ENCODE data around the gene PKD1L1.

DNA sequence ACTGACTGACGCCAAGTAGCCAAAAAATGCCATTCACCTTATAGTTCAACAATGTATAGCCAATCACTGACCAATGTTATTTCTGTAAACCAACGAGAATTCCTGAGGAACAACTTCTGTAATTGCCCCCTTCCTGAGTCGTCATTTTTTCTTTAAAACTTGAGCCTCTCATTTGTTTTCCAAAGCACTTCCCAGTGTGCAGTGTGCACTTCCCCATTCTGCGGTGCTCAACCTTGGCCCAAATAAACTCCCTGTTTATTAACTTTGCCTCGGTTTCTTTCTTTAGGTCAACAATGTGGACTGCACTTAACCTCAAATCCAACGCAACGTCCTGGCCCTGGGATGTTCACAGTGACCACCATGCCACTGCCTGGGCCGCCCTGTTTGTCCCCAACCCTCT, 15.1 kb downstream of the PKD1L1 start:
- TF ChIP-seq, protein P1, sequence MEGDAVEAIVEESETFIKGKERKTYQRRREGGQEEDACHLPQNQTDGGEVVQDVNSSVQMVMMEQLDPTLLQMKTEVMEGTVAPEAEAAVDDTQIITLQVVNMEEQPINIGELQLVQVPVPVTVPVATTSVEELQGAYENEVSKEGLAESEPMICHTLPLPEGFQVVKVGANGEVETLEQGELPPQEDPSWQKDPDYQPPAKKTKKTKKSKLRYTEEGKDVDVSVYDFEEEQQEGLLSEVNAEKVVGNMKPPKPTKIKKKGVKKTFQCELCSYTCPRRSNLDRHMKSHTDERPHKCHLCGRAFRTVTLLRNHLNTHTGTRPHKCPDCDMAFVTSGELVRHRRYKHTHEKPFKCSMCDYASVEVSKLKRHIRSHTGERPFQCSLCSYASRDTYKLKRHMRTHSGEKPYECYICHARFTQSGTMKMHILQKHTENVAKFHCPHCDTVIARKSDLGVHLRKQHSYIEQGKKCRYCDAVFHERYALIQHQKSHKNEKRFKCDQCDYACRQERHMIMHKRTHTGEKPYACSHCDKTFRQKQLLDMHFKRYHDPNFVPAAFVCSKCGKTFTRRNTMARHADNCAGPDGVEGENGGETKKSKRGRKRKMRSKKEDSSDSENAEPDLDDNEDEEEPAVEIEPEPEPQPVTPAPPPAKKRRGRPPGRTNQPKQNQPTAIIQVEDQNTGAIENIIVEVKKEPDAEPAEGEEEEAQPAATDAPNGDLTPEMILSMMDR (IDR thresholded peaks at IDR 0.05): no peak
- TF ChIP-seq POLR2A (IDR thresholded peaks at IDR 0.05): no peak
- no peak for TF ChIP-seq POLR2AphosphoS5 (IDR thresholded peaks at IDR 0.05)
- TF ChIP-seq EP300 (IDR thresholded peaks at IDR 0.05): no peak

Measured in suprapubic skin (tissue), 4 donors.